Upper lobe of right lung (tissue), 1 donor: ENCODE measurements around the gene DMD. TPM values are rescaled to one million over a fixed set of nuclear protein-coding genes. Genes with fewer than 3 reads are reported as not detected.
A peak's percentile ranks its signal among the peaks of the same experiment; 100 is the strongest.

Experiments
- ATAC-seq: fragments of 200-7000 bp; cut with Tn5 transposase; one replicate; pipeline ENCODE4 v1.9.1; 2020; ENCODE audit warnings: mild to moderate bottlenecking, moderate library complexity
- DNase-seq: peaks from one replicate; pipeline ENCODE4 v3.0.0-alpha.2; 2020
- H3K27ac ChIP-seq: fragments of 200-600 bp; one replicate; pipeline ENCODE4 v1.8.0; 2022
- H3K27me3 ChIP-seq: fragments of 200-600 bp; one replicate; pipeline ENCODE4 v1.8.0; 2022; ENCODE audit warnings: mild to moderate bottlenecking
- H3K36me3 ChIP-seq: fragments of 200-600 bp; one replicate; pipeline ENCODE4 v1.8.0; 2022
- H3K4me1 ChIP-seq: fragments of 200-600 bp; one replicate; pipeline ENCODE4 v1.8.0; 2022
- H3K4me3 ChIP-seq: fragments of 200-600 bp; one replicate; pipeline ENCODE4 v1.8.0; 2022; ENCODE audit warnings: mild to moderate bottlenecking
- H3K9me3 ChIP-seq: fragments of 200-600 bp; one replicate; pipeline ENCODE4 v1.8.0; 2022
- CTCF ChIP-seq: fragments of 200-600 bp; IDR thresholded peaks from one replicate; pipeline ENCODE4 v1.8.0; 2022; ENCODE audit warnings: antibody characterized with exemption
- intact Hi-C: fragments of 100-400 bp; cut with DNase I; formaldehyde crosslinking; loops from one replicate; pipeline ENCODE4 v1.11.0; 2022
- total RNA-seq: library from RNA; stranded (reverse); fragmentation: NEBNext Ultra II Directional; extraction: Animal tissue kit (Norgen Biotek cat#: 25700); gene quantifications from one replicate; pipeline ENCODE4 v1.2.1, GENCODE V29; 2021
- donor health status: DM: no; HTN: yes; CAD: no; lungs with severe emphysema.

Gene DMD
- total RNA-seq, 1 donor from 2014 or later, result 24.7 TPM

- Histone ChIP-seq H3K27me3 (no peaks in the 10 kb centered on the region), H3K4me3 (no peak overlapping the region), H3K36me3 (no peaks in the 10 kb centered on the region), H3K4me1 (no peaks in the 10 kb centered on the region), H3K27ac (no peak overlapping the region), H3K9me3 (no peaks in the 10 kb centered on the region)
- intact Hi-C loops, result no loop called here
- DNase-seq (no peak), ATAC-seq (no peak)
- TF ChIP-seq CTCF, result no peak
Measured at GRCh38 chrX:32614707-32615106, 596.6 kb downstream of the DMD start.

- ATAC-seq, result no peak
- intact Hi-C loops, result no loop called here
- no peak for TF ChIP-seq CTCF
- Histone ChIP-seq H3K36me3 (no peaks in the 10 kb centered on the region), H3K4me3 (no peak overlapping the region), H3K27me3 (no peaks in the 10 kb centered on the region), H3K4me1 (no peaks in the 10 kb centered on the region), H3K9me3 (no peaks in the 10 kb centered on the region), H3K27ac (no peak overlapping the region)
- no peak for DNase-seq
Measured at GRCh38 chrX:32599156-32599555, 612.2 kb downstream of the DMD start.

GRCh38 chrX:32598707-32599106, 612.6 kb downstream of the DMD start:
- Histone ChIP-seq H3K9me3 (no peaks in the 10 kb centered on the region), H3K27ac (no peak overlapping the region), H3K4me1 (no peaks in the 10 kb centered on the region), H3K36me3 (no peaks in the 10 kb centered on the region), H3K4me3 (no peak overlapping the region), H3K27me3 (no peaks in the 10 kb centered on the region)
- peak; percentile 56 for ATAC-seq
- TF ChIP-seq CTCF, result no peak
- DNase-seq, result no peak
- intact Hi-C loops, result no loop called here

GRCh38 chrX:32597777-32598176, 613.6 kb downstream of the DMD start:
- Histone ChIP-seq H3K4me3 (no peak overlapping the region), H3K9me3 (no peaks in the 10 kb centered on the region), H3K36me3 (no peaks in the 10 kb centered on the region), H3K4me1 (no peaks in the 10 kb centered on the region), H3K27me3 (no peaks in the 10 kb centered on the region), H3K27ac (no peak overlapping the region)
- ATAC-seq (peak; percentile 63), DNase-seq (no peak)
- intact Hi-C loops, result no loop called here
- TF ChIP-seq CTCF, result no peak

GRCh38 chrX:32592786-32593185, 618.6 kb downstream of the DMD start:
- no peak for ATAC-seq
- intact Hi-C loops, result no loop called here

More at GRCh38 chrX:32592786-32593185, 618.6 kb downstream of the DMD start:
- Histone ChIP-seq H3K36me3 (no peaks in the 10 kb centered on the region), H3K27me3 (no peaks in the 10 kb centered on the region), H3K9me3 (no peaks in the 10 kb centered on the region), H3K27ac (no peak overlapping the region), H3K4me1 (no peaks in the 10 kb centered on the region), H3K4me3 (no peak overlapping the region)
- TF ChIP-seq CTCF, result no peak
- DNase-seq, result peak; percentile 35
